Endothelial cell of hepatic sinusoid (primary cell): ENCODE results near the gene CADPS2.
"Not testable (repeated sequence)": the region's sequence is repeated elsewhere in the genome, so short reads cannot be mapped to it uniquely, and the experiment has no call there.

Experiments used
- in situ Hi-C: cut with HindIII; loops from 2 replicates; pipeline ENCODE4 v1.10.0; 2017; ENCODE audit warnings: low sequenced_read_pairs

CADPS2 gene

DNA sequence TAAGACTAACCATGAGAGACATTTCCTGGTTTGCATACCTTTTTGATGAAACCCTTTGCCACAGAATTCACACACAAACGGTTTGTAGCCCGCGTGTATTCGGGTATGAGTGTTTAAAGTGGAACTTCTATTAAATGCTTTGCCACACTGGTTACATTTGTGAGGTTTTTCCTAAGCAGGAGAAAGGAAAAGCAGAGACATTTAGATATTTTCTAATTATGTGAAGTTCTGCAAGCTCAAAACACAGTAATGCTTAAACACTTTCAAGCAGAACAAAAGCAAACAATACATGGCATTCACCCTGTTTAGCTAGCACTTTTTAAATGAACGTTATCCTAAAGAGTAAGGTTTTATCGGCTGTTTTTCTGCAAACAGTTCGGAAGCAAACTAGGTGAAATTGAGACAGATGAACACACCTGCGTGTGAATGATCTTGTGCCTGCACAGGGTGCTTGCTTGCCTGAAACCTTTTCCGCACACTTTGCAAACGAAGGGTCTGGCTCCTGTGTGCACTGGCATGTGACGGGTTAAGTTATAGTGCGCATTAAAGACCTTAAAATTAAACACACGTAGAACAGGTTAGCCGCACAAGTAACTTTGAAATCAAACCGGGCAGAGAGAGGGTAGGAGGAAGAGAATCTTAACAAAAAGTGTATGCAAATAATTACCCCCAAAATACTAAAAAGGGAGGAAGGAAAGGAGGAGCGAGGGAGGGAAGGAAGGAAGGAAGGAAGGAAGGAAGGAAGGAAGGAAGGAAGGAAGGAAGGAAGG is 583.3 kb downstream of the CADPS2 start:
- in situ Hi-C loops = no loop called here

DNA sequence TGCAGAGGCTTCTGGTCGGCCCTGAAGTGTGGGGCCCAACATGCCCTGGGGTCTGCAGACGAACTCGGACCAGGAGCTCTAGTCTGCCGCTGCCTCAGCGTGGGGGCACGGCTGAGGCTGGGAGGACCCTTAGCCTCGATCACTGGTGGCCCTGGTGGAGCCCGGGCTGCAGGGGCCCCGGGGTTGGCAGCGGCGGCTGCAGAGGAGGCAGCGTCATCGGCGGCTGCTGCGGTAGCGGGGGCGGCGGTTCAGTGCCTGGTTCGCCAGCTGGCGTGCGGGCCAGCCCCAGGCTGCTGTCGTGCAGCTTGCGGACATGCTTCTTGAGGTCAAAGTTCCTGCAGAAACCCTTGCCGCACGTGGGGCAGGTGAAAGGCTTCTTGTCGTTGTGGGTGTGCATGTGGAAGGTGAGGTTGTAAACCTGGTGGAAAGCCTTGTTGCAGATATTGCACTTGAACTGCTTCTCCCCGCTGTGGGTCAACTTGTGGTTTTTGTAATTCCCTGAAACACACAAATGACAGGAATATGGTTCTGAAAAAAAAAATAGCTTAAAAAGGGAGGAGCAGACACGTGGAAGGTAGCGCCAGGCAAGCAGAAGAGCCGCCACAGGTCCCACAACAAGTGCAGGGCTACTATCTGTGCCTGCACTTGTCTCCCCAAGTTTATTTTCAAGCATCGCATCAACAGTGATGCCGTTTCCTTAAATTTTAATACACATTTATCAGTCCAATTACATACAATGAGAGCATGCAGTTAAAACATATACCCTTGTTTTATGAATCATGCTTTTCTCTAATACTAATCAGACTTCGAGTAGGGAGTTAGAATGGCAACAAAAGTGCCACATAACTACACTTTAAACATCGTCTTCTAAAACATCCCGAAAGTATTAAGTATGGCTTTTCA is 584.2 kb downstream of the CADPS2 start:
- in situ Hi-C loops = no loop called here

DNA sequence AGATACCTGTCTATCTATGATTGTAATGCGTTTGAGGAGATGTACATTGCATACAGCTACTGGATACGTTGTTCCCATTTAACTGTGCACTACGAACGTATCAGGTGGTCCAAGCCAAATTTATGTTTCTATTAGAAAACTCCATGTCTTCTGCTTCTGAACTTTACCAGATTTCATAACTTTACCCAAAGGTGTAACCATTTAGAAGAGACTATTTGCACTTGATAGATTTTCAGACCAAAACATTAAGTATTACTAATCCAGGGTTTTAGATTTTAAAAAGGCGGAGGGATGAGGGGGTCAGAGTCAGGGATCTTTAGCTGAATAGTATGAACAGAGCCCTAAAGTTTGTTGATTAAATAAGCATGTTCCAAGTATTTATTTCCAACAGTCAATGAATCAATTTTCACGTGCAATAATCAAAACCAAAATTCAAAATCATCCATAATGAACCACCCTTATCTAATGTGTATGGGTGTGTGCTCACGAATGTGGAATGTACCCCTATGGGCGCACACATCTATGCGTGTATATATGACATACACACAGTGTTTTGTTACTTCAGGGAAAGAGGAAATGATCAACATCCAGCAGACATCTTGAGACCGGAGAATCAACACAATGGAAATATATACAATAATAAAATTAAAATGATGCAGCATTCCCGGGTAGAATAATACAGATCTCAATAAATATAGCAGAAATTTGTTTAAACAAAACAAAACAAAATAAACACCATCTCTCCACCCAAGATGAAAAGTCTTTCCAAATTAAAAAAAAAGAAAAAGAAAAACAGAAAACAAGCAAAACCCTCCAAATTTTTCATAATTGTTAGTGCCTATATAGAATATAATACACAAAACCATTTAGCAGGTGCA is 585.1 kb downstream of the CADPS2 start:
- in situ Hi-C loops = no loop called here

DNA sequence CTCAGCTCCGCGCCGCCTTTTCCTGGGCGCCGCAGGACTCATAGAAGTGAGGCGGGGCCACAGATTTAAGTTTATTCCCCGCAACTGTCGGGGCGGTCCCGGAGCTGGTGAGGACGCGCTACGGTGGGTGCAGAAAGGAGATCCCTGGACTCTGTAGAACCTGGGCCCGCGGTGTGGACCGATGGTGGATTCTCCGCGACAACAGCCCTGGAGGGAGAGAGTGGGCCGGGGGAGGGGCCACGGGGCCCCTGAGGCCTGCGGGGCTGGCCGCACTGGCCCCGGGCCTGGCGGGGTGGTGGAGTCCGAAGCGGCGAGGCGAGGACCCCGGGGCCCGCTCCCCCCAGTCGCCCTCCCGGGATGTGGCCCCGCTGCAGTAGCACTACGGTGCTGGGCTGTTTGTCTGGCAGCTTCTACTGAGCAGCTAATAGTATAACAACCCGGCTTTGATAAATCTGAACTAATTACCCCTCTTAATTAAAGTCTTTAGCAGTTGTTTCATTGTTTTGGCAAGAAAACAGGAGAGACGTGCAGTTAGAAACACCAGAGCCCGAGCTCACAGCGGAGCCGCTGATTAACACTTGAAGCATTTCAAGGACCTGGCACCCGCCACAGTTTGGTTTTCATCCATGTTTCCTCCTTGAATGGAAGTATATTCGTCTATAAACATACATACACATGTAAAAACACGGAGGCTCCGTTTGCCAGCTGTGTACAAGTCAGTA is 585.9 kb downstream of the CADPS2 start:
- in situ Hi-C loops = no loop called here

DNA sequence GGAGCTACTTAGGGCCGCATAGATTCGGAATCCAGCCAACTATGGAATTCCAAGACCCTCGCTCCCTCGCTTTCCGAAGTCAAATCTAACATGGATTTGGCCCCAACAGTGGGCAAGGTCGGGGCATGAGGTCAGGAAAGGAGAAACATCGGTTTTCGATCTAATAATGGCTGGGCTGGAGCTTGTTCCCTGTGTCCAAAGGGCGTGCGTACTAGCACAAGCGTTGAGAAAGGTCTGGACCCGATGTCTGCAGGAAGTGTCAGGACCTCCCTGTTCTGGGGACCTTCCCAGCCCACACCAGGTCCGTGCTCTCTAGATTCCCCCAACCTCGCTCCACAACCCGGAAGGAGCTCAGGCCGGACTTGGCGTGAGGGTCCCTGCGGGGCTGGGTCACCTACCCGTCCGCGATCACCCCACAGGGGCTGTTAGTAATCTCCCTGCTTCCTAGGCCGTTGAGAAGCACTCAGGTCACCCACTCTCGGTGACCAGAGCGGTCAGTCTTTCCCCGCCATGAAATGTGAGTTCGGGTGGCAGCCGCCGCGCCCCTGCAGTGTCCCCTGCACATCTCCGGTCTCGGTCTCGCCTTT is 586.5 kb downstream of the CADPS2 start:
- in situ Hi-C loops = no loop called here

DNA sequence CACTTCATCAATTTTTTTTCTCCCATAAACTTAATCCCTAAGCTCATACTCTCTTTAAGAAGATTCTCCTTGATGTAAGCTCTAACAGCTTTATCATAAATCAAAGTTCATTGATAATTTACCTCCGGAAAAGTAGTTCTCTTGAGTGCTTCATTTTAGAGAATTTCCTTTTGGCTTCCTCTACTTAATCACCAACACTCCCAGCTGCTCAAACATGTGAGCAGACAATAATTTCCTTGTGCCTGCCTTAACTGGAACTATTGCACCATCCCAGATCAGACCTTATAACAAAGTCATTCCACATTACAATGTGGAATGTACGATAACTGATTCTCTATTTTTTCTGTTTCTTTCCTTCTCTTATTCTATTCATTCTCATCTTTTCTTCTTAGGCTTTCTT is 587.6 kb downstream of the CADPS2 start:
- in situ Hi-C loops = no loop called here

DNA sequence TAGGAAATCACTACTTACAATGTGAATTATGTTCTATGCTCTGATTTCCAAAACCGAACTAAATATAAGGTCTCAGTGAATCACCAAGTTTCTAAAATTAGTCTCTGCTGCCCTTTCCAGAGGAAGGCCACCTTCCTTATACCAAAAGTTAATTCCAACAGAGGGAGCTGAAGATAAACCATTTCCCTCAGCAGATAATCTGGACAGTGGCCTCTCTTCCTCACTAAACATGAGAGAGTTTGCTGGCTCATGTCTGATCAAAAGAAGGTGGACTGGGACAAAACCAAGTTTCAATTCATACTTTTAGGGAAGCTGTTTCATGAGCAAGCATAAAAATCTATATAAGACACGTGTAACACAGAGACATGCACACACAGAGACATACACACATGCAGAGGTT is 588.1 kb downstream of the CADPS2 start:
- in situ Hi-C loops = no loop called here

DNA sequence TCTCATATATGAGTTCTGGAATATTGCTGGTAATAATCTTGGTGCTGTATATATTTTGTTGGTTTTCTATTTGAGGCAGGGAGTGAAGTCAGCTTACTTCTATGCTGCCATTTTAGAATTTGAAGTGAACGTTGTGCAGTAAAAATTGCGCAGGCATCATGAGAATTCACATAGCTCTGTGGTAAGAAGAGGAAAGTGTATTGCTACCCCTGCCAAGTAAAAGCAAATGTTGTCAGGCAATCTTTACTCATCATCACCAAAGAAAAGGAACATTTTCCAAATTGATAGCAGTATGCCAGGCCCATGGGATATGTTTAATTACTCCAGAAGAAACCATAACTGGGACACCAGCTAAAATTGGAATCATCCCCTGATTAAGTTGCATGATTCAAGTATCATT is 595.1 kb downstream of the CADPS2 start:
- in situ Hi-C loops = no loop called here

DNA sequence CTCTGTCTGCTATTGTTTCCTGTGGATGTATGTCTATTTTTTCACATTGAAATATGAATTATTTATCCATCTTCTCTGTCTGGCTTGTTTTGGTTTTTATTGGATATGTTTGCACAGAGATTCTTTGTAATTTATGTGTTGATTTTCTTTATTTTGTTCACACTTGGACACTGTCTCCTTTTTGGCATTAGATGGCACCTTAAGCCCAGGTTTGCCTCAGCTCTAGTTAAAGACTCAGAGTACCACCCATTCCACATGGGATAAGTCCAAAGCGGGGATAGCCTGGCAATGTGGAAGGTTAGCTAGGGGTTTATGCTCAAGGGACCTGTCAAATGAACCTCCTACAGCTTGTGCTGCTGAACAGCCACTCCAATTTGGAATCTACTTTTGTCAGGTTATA is 595.8 kb downstream of the CADPS2 start:
- in situ Hi-C loops = no loop called here

DNA sequence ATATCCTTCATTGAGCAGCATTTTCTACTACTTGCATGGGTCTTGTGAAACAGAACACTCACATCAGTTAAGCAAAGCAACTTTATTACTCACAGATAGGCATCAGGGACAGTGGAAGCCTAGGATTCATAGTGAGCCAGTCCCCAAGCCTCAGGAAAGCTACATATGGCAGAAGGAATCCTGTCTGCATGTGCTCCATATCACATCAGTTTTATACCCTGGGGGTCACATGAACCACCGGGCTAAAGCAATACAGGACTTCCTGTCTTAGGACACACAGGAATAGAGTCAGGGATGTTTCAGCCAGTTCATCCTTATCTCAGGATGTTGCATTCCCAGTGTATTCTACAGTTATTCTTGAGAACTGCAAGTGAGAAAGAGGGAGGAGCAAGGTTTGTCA is 596.8 kb downstream of the CADPS2 start:
- in situ Hi-C loops = no loop called here

DNA sequence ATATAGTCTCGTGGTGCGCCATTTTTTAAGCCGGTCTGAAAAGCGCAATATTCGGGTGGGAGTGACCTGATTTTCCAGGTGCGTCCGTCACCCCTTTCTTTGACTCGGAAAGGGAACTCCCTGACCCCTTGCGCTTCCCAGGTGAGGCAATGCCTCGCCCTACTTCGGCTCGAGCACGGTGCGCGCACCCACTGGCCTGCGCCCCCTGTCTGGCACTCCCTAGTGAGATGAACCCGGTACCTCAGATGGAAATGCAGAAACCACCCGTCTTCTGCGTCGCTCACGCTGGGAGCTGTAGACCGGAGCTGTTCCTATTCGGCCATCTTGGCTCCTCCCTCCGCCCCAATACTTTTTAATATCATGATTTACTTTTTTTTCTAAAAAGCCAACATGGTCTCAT is 601.7 kb downstream of the CADPS2 start:
- in situ Hi-C loops = not testable (repeated sequence)

DNA sequence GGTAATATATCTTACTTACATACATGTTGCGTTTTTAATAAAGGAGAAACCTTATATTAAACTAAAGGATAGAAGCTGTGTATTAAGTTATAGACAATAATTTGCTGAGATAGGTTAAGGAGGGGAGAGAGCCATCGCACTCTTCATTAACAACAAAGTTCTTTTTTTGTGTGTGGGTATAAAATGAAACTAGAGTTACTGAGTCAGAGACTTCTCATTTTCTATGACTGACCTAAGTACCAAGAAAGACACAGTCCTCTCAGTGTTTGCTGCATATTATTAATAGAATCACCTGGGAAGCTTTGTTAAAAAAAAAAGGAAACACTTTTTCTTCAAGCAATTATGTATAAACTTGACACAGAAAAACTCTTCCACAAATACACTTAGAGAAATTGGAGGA is 613.1 kb downstream of the CADPS2 start:
- in situ Hi-C loops = no loop called here

DNA sequence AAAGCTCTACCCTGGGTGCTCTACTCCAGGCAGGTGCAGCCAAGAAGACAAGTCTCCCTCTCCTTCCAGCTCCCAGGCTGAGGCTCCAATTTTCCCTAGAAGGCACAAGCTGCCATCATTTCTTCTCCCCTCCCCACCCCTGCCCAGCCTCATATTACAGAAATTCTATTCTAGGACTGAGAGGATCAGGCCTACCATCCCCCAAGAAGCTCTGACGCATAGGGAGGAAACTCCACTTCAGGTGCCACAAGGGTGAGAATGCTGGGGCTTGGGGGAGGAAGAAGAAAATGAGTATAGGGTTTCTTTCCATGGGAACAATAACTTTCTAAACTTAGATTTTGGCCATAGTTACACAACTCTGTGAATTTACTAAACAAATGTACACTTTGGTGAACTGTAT is 617.0 kb downstream of the CADPS2 start:
- in situ Hi-C loops = no loop called here
